GM23248 (cell line): Measurements from ENCODE around the gene ITGB7. TPM values are rescaled to one million over a fixed set of nuclear protein-coding genes. Genes with fewer than 3 reads are reported as not detected.

Experiments used
- DNase-seq: peaks from one replicate; pipeline ENCODE4 v3.0.0-alpha.2; 2015
- H2AFZ ChIP-seq: fragments of 200-600 bp; sonication (generic); 2 replicates; pipeline ENCODE4 v1.6.1; 2016; ENCODE audit warnings: antibody characterized with exemption
- H3F3A ChIP-seq: fragments of 200-600 bp; sonication (generic); 2 replicates; pipeline ENCODE4 v1.6.1; 2016; ENCODE audit warnings: mild to moderate bottlenecking, antibody characterized with exemption, mixed run types; ENCODE audit not compliant: insufficient read depth
- H3K27ac ChIP-seq: fragments of 200-600 bp; sonication (generic); 2 replicates; pipeline ENCODE4 v1.5.1; 2016; ENCODE audit warnings: mild to moderate bottlenecking
- H3K27me3 ChIP-seq: fragments of 200-600 bp; sonication (generic); replicated peaks from 2 replicates; pipeline ENCODE4 v1.6.1; 2016; ENCODE audit warnings: mild to moderate bottlenecking; ENCODE audit not compliant: insufficient read depth
- H3K36me3 ChIP-seq: fragments of 200-600 bp; sonication (generic); 2 replicates; pipeline ENCODE4 v1.6.1; 2016; ENCODE audit warnings: low read depth, mild to moderate bottlenecking
- H3K4me1 ChIP-seq: fragments of 200-600 bp; sonication (generic); 2 replicates; pipeline ENCODE4 v1.6.1; 2016; ENCODE audit warnings: mild to moderate bottlenecking; ENCODE audit not compliant: insufficient read depth
- H3K4me2 ChIP-seq: fragments of 200-600 bp; sonication (generic); one replicate; pipeline ENCODE4 v1.6.1; 2016; ENCODE audit warnings: mild to moderate bottlenecking; ENCODE audit not compliant: unreplicated experiment
- H3K4me3 ChIP-seq: fragments of 200-600 bp; sonication (generic); 2 replicates; pipeline ENCODE4 v1.5.1; 2016; ENCODE audit warnings: mild to moderate bottlenecking
- H3K79me2 ChIP-seq: fragments of 200-600 bp; sonication (generic); 2 replicates; pipeline ENCODE4 v1.6.1; 2016; ENCODE audit warnings: mild to moderate bottlenecking; ENCODE audit not compliant: insufficient read depth
- H3K9ac ChIP-seq: fragments of 200-600 bp; sonication (generic); 2 replicates; pipeline ENCODE4 v1.6.1; 2016; ENCODE audit warnings: mild to moderate bottlenecking
- H3K9me2 ChIP-seq: fragments of 200-600 bp; sonication (generic); 2 replicates; pipeline ENCODE4 v1.6.1; 2016; ENCODE audit warnings: mixed run types, mild to moderate bottlenecking, moderate library complexity; ENCODE audit not compliant: insufficient read depth
- H3K9me3 ChIP-seq: fragments of 200-600 bp; sonication (generic); one replicate; pipeline ENCODE4 v1.6.1; 2017; ENCODE audit warnings: low read depth
- H4K20me1 ChIP-seq: fragments of 200-600 bp; sonication (generic); 2 replicates; pipeline ENCODE4 v1.6.0; 2016; ENCODE audit not compliant: insufficient read depth
- EZH2 ChIP-seq: fragments of 200-600 bp; sonication (generic); IDR thresholded peaks from 2 replicates; pipeline ENCODE4 v1.6.1; 2018; ENCODE audit warnings: antibody characterized with exemption, mild to moderate bottlenecking; ENCODE audit not compliant: insufficient read depth, poor library complexity, severe bottlenecking
- EZH2phosphoT487 ChIP-seq: fragments of 200-600 bp; sonication (generic); IDR thresholded peaks from 2 replicates; pipeline ENCODE4 v1.6.1; 2018; ENCODE audit warnings: antibody characterized with exemption, moderate library complexity, mild to moderate bottlenecking, low read depth; ENCODE audit not compliant: insufficient read depth
- WGBS, 2 experiments: methylation state at CpG; one replicate each; pipeline ENCODE4 v1.1.6; 2015 to 2017; ENCODE audit warnings: low lambda C conversion rate in 2 of 2, low coverage in 1 of 2; ENCODE audit errors: missing lambda C conversion rate in 2 of 2; 5-methylcytosine and 5-hydroxymethylcytosine counted together
- in situ Hi-C: fragments of 300-500 bp; cut with MboI; formaldehyde crosslinking; loops from 2 replicates; pipeline ENCODE4 v1.15.0; 2020
- polyA plus RNA-seq: library from polyadenylated mRNA; unstranded; fragments of >200 nt; fragmentation: Nextera tagmentation; extraction: Ambion mirVana; gene quantifications from 2 replicates; pipeline ENCODE4 v1.2.1, GENCODE V29; 2016
- total RNA-seq: library from RNA; depleted of rRNA; stranded (reverse); fragments of >200 nt; shearing (Covaris generic); gene quantifications from 2 replicates; pipeline ENCODE4 v1.2.3, GENCODE V29; 2014

The ITGB7 gene
- total and polyA plus RNA-seq, 2 experiments from 2014 or later, result 1.2 to 1.4 TPM

- Histone ChIP-seq H3K9me2 (no peaks in the 10 kb centered on the region), H3F3A (peaks cover 40% of the 10 kb centered on the region), H3K36me3 (peaks cover 40% of the 10 kb centered on the region), H3K9me3 (no peaks in the 10 kb centered on the region), H3K79me2 (peaks cover 59% of the 10 kb centered on the region), H3K4me1 (peaks cover 31% of the 10 kb centered on the region), H3K27ac (no peak overlapping the region), H2AFZ (no peak overlapping the region), H3K9ac (no peak overlapping the region), H3K27me3 (no peaks in the 10 kb centered on the region), H4K20me1 (no peaks in the 10 kb centered on the region), H3K4me2 (no peak overlapping the region), H3K4me3 (no peak overlapping the region)
- DNase-seq, result no peak
- in situ Hi-C loops, result loop anchor here (10.0 kb wide), 1 partner anchor 69 kb away; no protein-coding TSS in a partner anchor
- 73 to 84% methylated on average over 8 of the region's 8 CpGs for WGBS, 2 experiments
- TF ChIP-seq EZH2phosphoT487 (no peak), EZH2 (no peak)
These were observed 8.4 kb upstream of the ITGB7 start for GRCh38 chr12:53215497-53215896.

DNA sequence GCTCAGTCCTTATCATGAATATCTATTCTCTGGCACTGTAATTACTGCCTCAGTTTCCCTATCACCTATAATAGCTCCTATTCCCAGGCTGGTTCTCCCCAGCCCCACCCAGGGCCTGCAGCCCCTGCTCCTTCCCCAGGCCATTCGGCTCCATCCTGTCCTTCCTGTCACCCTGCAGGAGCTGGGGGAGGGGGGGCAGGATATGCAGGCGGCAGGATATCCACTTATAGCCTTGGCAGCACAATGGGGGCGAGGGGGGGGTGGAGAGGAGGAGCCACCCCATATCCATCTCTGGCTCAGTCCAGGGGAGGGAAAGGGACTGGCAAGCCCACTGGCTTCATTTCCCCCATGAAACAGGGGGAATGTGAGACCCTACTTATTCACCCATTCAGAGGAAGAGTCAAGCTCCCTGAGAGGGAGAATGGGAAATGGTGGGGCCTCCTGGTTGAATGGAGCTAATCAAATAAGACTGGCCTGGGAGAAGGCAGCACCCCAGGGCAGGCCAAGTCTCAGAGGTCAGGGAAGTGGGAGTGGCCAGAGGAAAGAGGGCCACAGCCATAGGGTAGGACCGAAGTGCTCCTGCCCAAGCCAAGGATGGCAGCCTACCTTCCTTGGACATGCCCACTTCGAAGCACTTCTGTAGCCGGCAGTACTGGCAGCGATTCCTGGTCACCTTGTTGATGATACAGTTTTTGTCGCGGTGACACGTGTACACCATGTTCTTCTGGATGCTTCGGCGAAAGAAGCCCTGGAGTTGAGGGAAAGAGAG is 7.8 kb upstream of the ITGB7 start:
- H3K4me2 ChIP-seq, result no peak overlapping the region
- no peak overlapping the region for H3K4me3 ChIP-seq
- 76 to 81% methylated on average over 11 to 12 of the region's 12 CpGs for WGBS, 2 experiments
- H3K27me3 ChIP-seq, result no peaks in the 10 kb centered on the region
- H3K36me3 ChIP-seq, result peaks cover 47% of the 10 kb centered on the region
- no peak overlapping the region for H3K9ac ChIP-seq
- DNase-seq, result no peak
- no peak overlapping the region for H2AFZ ChIP-seq
- in situ Hi-C loops, result loop anchor here (10.0 kb wide), 1 partner anchor 70 kb away; no protein-coding TSS in a partner anchor
- H3F3A ChIP-seq, result peaks cover 39% of the 10 kb centered on the region
- H3K27ac ChIP-seq, result no peak overlapping the region
- peaks cover 31% of the 10 kb centered on the region for H3K4me1 ChIP-seq
- H3K9me3 ChIP-seq, result no peaks in the 10 kb centered on the region
- H3K79me2 ChIP-seq, result peaks cover 59% of the 10 kb centered on the region
- no peaks in the 10 kb centered on the region for H3K9me2 ChIP-seq
- TF ChIP-seq EZH2 (no peak), EZH2phosphoT487 (no peak)
- H4K20me1 ChIP-seq, result no peaks in the 10 kb centered on the region

- H4K20me1 ChIP-seq, result no peaks in the 10 kb centered on the region
- no peak for TF ChIP-seq EZH2phosphoT487
- TF ChIP-seq EZH2, result no peak
- H2AFZ ChIP-seq, result no peak overlapping the region
- no peak overlapping the region for H3K27ac ChIP-seq
- no peaks in the 10 kb centered on the region for H3K9me2 ChIP-seq
- no peaks in the 10 kb centered on the region for H3K27me3 ChIP-seq
- H3K36me3 ChIP-seq, result peaks cover 53% of the 10 kb centered on the region
- no peak overlapping the region for H3K4me3 ChIP-seq
- H3K9me3 ChIP-seq, result no peaks in the 10 kb centered on the region
- H3F3A ChIP-seq, result peaks cover 38% of the 10 kb centered on the region
- 81% methylated on average over 5 of the region's 5 CpGs for WGBS, 2 experiments
- H3K4me2 ChIP-seq, result no peak overlapping the region
- no peak overlapping the region for H3K9ac ChIP-seq
- DNase-seq, result no peak
- in situ Hi-C loops, result loop anchor here (10.0 kb wide), 1 partner anchor 71 kb away; no protein-coding TSS in a partner anchor
- H3K79me2 ChIP-seq, result peaks cover 53% of the 10 kb centered on the region
- H3K4me1 ChIP-seq, result peaks cover 31% of the 10 kb centered on the region
These were observed 7.2 kb upstream of the ITGB7 start for GRCh38 chr12:53214221-53214620.

GRCh38 chr12:53213348-53213747 is 6.3 kb upstream of the ITGB7 start:
- H3K9me3 ChIP-seq, result no peaks in the 10 kb centered on the region
- H3K79me2 ChIP-seq, result peaks cover 47% of the 10 kb centered on the region
- no peak overlapping the region for H3K4me2 ChIP-seq
- no peaks in the 10 kb centered on the region for H3K27me3 ChIP-seq
- peaks cover 41% of the 10 kb centered on the region for H3F3A ChIP-seq
- 0 out of 2 replicates have a peak overlapping the region, but pooled peaks have one; percentile 10 for H3K27ac ChIP-seq
- peaks cover 53% of the 10 kb centered on the region for H3K36me3 ChIP-seq
- no peak overlapping the region for H3K4me3 ChIP-seq
- 10 to 13% methylated on average over 11 to 14 of the region's 14 CpGs for WGBS, 2 experiments
- H3K9me2 ChIP-seq, result no peaks in the 10 kb centered on the region
- peak; percentile 83 for DNase-seq
- no peaks in the 10 kb centered on the region for H4K20me1 ChIP-seq
- H2AFZ ChIP-seq, result no peak overlapping the region
- in situ Hi-C loops, result loop anchor here (10.0 kb wide), 1 partner anchor 71 kb away; no protein-coding TSS in a partner anchor
- peak overlapping the region; percentile 36; the same call in 1 of the 2 replicates for H3K9ac ChIP-seq
- TF ChIP-seq EZH2 (no peak), EZH2phosphoT487 (no peak)
- H3K4me1 ChIP-seq, result peaks cover 31% of the 10 kb centered on the region
